Measurements from ENCODE around the gene FGD5.

The FGD5 gene

GRCh38 chr3:14819671-14820070, 909 bp downstream of the FGD5 start:
- Histone ChIP-seq H3K27me3 (ENCODE audit: low read depth) (peaks cover 40% of the 10 kb centered on the region), H3K4me3 (no peak overlapping the region), H3K4me1 (no peaks in the 10 kb centered on the region), H3K36me3 (replicated peaks) (no peaks in the 10 kb centered on the region), H3K9me3 (no peaks in the 10 kb centered on the region)
- DNase-seq (ENCODE audit: low spot score in 2 of 2): no peak
- in situ Hi-C loops (cut with MboI; ENCODE audit: low sequenced_read_pairs): no loop called here

GRCh38 chr3:14820156-14820555, 1.4 kb downstream of the FGD5 start:
- Histone ChIP-seq H3K4me1 (no peaks in the 10 kb centered on the region), H3K27me3 (ENCODE audit: low read depth) (peaks cover 40% of the 10 kb centered on the region), H3K36me3 (replicated peaks) (no peaks in the 10 kb centered on the region), H3K4me3 (no peak overlapping the region), H3K9me3 (no peaks in the 10 kb centered on the region)
- in situ Hi-C loops (cut with MboI; ENCODE audit: low sequenced_read_pairs): no loop called here
- no peak for DNase-seq (ENCODE audit: low spot score in 2 of 2)

GRCh38 chr3:14821151-14821550, 2.4 kb downstream of the FGD5 start:
- Histone ChIP-seq H3K4me1 (no peaks in the 10 kb centered on the region), H3K9me3 (no peaks in the 10 kb centered on the region), H3K36me3 (replicated peaks) (no peaks in the 10 kb centered on the region), H3K27me3 (ENCODE audit: low read depth) (peaks cover 50% of the 10 kb centered on the region), H3K4me3 (no peak overlapping the region)
- in situ Hi-C loops (cut with MboI; ENCODE audit: low sequenced_read_pairs): no loop called here
- DNase-seq (ENCODE audit: low spot score in 2 of 2): no peak

- no peak overlapping the region for H3K4me3 ChIP-seq
- H3K4me1 ChIP-seq: no peaks in the 10 kb centered on the region
- no peaks in the 10 kb centered on the region for H3K9me3 ChIP-seq
- no peaks in the 10 kb centered on the region for H3K36me3 ChIP-seq (replicated peaks)
- no peak for DNase-seq (ENCODE audit: low spot score in 2 of 2)
- H3K27me3 ChIP-seq (ENCODE audit: low read depth): peaks cover 52% of the 10 kb centered on the region
- in situ Hi-C loops (cut with MboI; ENCODE audit: low sequenced_read_pairs): no loop called here
Measured at GRCh38 chr3:14822134-14822533, 3.4 kb downstream of the FGD5 start.

- in situ Hi-C loops (cut with MboI; ENCODE audit: low sequenced_read_pairs): no loop called here
- Histone ChIP-seq H3K4me1 (no peaks in the 10 kb centered on the region), H3K4me3 (no peak overlapping the region), H3K36me3 (replicated peaks) (no peaks in the 10 kb centered on the region), H3K27me3 (ENCODE audit: low read depth) (peaks cover 56% of the 10 kb centered on the region), H3K9me3 (no peaks in the 10 kb centered on the region)
- no peak for DNase-seq (ENCODE audit: low spot score in 2 of 2)
Measured at GRCh38 chr3:14822670-14823390, 4.1 kb downstream of the FGD5 start.

GRCh38 chr3:14823393-14823792, 4.6 kb downstream of the FGD5 start:
- DNase-seq (ENCODE audit: low spot score in 2 of 2): no peak

GRCh38 chr3:14823910-14824629, 5.3 kb downstream of the FGD5 start:
- H3K9me3 ChIP-seq: no peaks in the 10 kb centered on the region
- no peak overlapping the region for H3K4me3 ChIP-seq
- peaks cover 63% of the 10 kb centered on the region for H3K27me3 ChIP-seq (ENCODE audit: low read depth)
- no peak for DNase-seq (ENCODE audit: low spot score in 2 of 2)
- no peaks in the 10 kb centered on the region for H3K36me3 ChIP-seq (replicated peaks)
- no peaks in the 10 kb centered on the region for H3K4me1 ChIP-seq
- in situ Hi-C loops (cut with MboI; ENCODE audit: low sequenced_read_pairs): no loop called here

More at GRCh38 chr3:14823393-14823792, 4.6 kb downstream of the FGD5 start:
- H3K4me3 ChIP-seq: no peak overlapping the region
- H3K36me3 ChIP-seq (replicated peaks): no peaks in the 10 kb centered on the region
- in situ Hi-C loops (cut with MboI; ENCODE audit: low sequenced_read_pairs): no loop called here
- peaks cover 62% of the 10 kb centered on the region for H3K27me3 ChIP-seq (ENCODE audit: low read depth)
- no peaks in the 10 kb centered on the region for H3K4me1 ChIP-seq
- H3K9me3 ChIP-seq: no peaks in the 10 kb centered on the region

GRCh38 chr3:14824646-14825045, 5.9 kb downstream of the FGD5 start:
- no peak for DNase-seq (ENCODE audit: low spot score in 2 of 2)
- H3K9me3 ChIP-seq: no peaks in the 10 kb centered on the region
- H3K4me1 ChIP-seq: no peaks in the 10 kb centered on the region
- H3K27me3 ChIP-seq (ENCODE audit: low read depth): peaks cover 69% of the 10 kb centered on the region
- H3K4me3 ChIP-seq: no peak overlapping the region
- in situ Hi-C loops (cut with MboI; ENCODE audit: low sequenced_read_pairs): no loop called here
- H3K36me3 ChIP-seq (replicated peaks): no peaks in the 10 kb centered on the region

- no peaks in the 10 kb centered on the region for H3K4me1 ChIP-seq
- H3K9me3 ChIP-seq: no peaks in the 10 kb centered on the region
- H3K36me3 ChIP-seq (replicated peaks): no peaks in the 10 kb centered on the region
- H3K27me3 ChIP-seq (ENCODE audit: low read depth): peaks cover 83% of the 10 kb centered on the region
- no peak for DNase-seq (ENCODE audit: low spot score in 2 of 2)
- no peak overlapping the region for H3K4me3 ChIP-seq
- in situ Hi-C loops (cut with MboI; ENCODE audit: low sequenced_read_pairs): no loop called here
Measured at GRCh38 chr3:14826069-14826468, 7.3 kb downstream of the FGD5 start.

- H3K4me1 ChIP-seq: no peaks in the 10 kb centered on the region
- no peak overlapping the region for H3K4me3 ChIP-seq
- peaks cover 82% of the 10 kb centered on the region for H3K27me3 ChIP-seq (ENCODE audit: low read depth)
- H3K36me3 ChIP-seq (replicated peaks): no peaks in the 10 kb centered on the region
- no peak for DNase-seq (ENCODE audit: low spot score in 2 of 2)
- H3K9me3 ChIP-seq: no peaks in the 10 kb centered on the region
- in situ Hi-C loops (cut with MboI; ENCODE audit: low sequenced_read_pairs): no loop called here
Measured at GRCh38 chr3:14827776-14828175, 9.0 kb downstream of the FGD5 start.

- Histone ChIP-seq H3K9me3 (no peaks in the 10 kb centered on the region), H3K36me3 (replicated peaks) (no peaks in the 10 kb centered on the region), H3K4me3 (no peak overlapping the region), H3K27me3 (ENCODE audit: low read depth) (peaks cover 82% of the 10 kb centered on the region), H3K4me1 (no peaks in the 10 kb centered on the region)
- in situ Hi-C loops (cut with MboI; ENCODE audit: low sequenced_read_pairs): no loop called here
- no peak for DNase-seq (ENCODE audit: low spot score in 2 of 2)
Measured at GRCh38 chr3:14829811-14830210, 11.0 kb downstream of the FGD5 start.

- H3K27me3 ChIP-seq (ENCODE audit: low read depth): peaks cover 71% of the 10 kb centered on the region
- DNase-seq (ENCODE audit: low spot score in 2 of 2): no peak
- in situ Hi-C loops (cut with MboI; ENCODE audit: low sequenced_read_pairs): no loop called here
- no peaks in the 10 kb centered on the region for H3K4me1 ChIP-seq
- H3K9me3 ChIP-seq: no peaks in the 10 kb centered on the region
- no peak overlapping the region for H3K4me3 ChIP-seq
- H3K36me3 ChIP-seq (replicated peaks): no peaks in the 10 kb centered on the region
Measured at GRCh38 chr3:14831916-14832450, 13.2 kb downstream of the FGD5 start.

- DNase-seq (ENCODE audit: low spot score in 2 of 2): no peak
- peaks cover 64% of the 10 kb centered on the region for H3K27me3 ChIP-seq (ENCODE audit: low read depth)
- in situ Hi-C loops (cut with MboI; ENCODE audit: low sequenced_read_pairs): no loop called here
Measured at GRCh38 chr3:14832975-14833722, 14.4 kb downstream of the FGD5 start.

GRCh38 chr3:14834121-14834520, 15.4 kb downstream of the FGD5 start:
- Histone ChIP-seq H3K4me1 (no peaks in the 10 kb centered on the region; the same call in 1 of the 2 replicates), H3K27me3 (ENCODE audit: low read depth) (peaks cover 60% of the 10 kb centered on the region), H3K36me3 (replicated peaks) (no peaks in the 10 kb centered on the region), H3K9me3 (no peaks in the 10 kb centered on the region), H3K4me3 (no peak overlapping the region)
- in situ Hi-C loops (cut with MboI; ENCODE audit: low sequenced_read_pairs): no loop called here
- no peak for DNase-seq (ENCODE audit: low spot score in 2 of 2)

More at GRCh38 chr3:14832975-14833722, 14.4 kb downstream of the FGD5 start:
- Histone ChIP-seq H3K4me3 (no peak overlapping the region), H3K36me3 (replicated peaks) (no peaks in the 10 kb centered on the region), H3K9me3 (no peaks in the 10 kb centered on the region), H3K4me1 (no peaks in the 10 kb centered on the region)

Measured in HAP-1 (cell line).